ENCODE results near the gene LYPD5.

LYPD5 gene

DNA sequence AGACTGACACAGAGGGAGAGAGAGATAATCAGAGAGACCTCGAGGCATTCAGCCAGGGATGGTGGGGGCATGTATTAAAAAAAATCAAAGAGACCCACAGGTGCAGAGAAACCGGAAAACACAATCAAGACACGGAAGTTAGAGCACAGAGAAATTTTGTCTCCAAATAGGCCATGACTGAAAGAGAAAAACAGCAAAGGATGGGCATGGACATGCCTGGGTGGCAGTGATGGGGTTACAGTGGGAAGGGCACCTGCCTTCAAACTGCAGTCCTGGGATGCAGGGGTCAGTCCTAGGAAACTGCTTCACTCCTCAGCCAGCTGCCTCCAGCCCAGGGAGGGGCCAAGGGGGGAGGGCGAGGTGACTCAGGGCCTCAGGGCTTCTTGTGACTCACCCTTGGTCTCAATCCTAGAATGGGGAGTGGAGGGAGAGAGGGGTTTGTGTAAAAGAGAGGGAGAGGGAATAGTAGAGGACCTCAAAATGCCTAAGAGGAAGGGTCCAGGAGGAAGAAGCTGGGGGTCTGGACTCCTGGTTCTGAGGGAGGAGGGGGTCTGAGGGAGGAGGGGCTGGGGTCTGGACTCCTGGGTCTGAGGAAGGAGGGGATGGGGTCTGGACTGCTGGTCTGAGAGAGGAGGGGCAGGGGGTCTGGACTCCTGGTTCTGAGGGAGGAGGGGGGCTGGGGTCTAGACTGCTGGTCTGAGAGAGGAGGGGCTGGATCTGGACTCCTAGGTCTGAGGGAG is 17.8 kb downstream of the LYPD5 start:
- H2AFZ ChIP-seq (ENCODE audit: low read depth, low read length) = peak overlapping the region; percentile 88
- H3K4me2 ChIP-seq (ENCODE audit: insufficient read depth, low read length) = peak overlapping the region; percentile 65
- TF ChIP-seq, protein P1, sequence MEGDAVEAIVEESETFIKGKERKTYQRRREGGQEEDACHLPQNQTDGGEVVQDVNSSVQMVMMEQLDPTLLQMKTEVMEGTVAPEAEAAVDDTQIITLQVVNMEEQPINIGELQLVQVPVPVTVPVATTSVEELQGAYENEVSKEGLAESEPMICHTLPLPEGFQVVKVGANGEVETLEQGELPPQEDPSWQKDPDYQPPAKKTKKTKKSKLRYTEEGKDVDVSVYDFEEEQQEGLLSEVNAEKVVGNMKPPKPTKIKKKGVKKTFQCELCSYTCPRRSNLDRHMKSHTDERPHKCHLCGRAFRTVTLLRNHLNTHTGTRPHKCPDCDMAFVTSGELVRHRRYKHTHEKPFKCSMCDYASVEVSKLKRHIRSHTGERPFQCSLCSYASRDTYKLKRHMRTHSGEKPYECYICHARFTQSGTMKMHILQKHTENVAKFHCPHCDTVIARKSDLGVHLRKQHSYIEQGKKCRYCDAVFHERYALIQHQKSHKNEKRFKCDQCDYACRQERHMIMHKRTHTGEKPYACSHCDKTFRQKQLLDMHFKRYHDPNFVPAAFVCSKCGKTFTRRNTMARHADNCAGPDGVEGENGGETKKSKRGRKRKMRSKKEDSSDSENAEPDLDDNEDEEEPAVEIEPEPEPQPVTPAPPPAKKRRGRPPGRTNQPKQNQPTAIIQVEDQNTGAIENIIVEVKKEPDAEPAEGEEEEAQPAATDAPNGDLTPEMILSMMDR (IDR thresholded peaks at IDR 0.05; ENCODE audit: borderline replicate concordance, extremely low read depth, low read length, poor library complexity, severe bottlenecking) = no peak
- no peak for TF ChIP-seq EZH2 (IDR thresholded peaks at IDR 0.05; ENCODE audit: borderline replicate concordance, low read depth, low read length, severe bottlenecking)
- no peaks in the 10 kb centered on the region for H3K79me2 ChIP-seq (ENCODE audit: insufficient read depth, low read length)
- ATAC-seq (ENCODE audit: insufficient read depth, low read depth) = peak; percentile 76
- peak overlapping the region; percentile 54 for H3K9ac ChIP-seq (ENCODE audit: low read depth, low read length)
- peak overlapping the region in 1 of 2 experiments; percentile 39; a peak in 2 of 4 replicates for H3K4me3 ChIP-seq (ENCODE audit: low read depth in 1 of 2, low read length in 2 of 2)
- H4K20me1 ChIP-seq (ENCODE audit: insufficient read depth, low read length) = no peaks in the 10 kb centered on the region
- peaks cover 25% of the 10 kb centered on the region for H3K4me1 ChIP-seq (ENCODE audit: insufficient read depth, low read length)
- H3K27me3 ChIP-seq (ENCODE audit: insufficient read depth, low read length, poor library complexity) = no peaks in the 10 kb centered on the region
- peak; percentile 68 for DNase-seq
- H3K27ac ChIP-seq (ENCODE audit: low read length) = peak overlapping the region; percentile 92
- H3K36me3 ChIP-seq (ENCODE audit: insufficient read depth, low read length) = no peaks in the 10 kb centered on the region
- H3K9me3 ChIP-seq (ENCODE audit: insufficient read depth, low read length, severe bottlenecking) = no peaks in the 10 kb centered on the region

DNA sequence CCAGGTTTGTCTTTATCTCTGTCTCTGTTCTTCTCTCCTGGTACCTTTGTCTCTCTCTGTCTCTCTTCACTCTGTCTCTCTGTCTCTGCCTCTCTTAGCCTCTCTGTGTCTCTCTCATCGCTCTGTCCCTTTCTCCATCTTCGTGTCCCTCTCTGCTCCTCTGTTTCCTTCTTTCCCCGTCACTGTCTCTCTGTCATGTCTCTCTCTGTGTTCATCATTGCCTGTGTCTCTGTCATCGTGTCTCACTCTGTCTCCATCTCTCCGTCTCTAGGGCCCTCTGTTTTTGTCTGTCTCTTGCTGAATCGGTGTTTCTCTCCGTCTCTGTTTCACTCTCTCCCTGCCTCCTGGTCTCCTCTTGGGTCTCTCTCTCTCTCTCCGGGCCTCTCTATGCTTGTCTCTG is 18.6 kb downstream of the LYPD5 start:
- no peak for ATAC-seq (ENCODE audit: insufficient read depth, low read depth)
- Histone ChIP-seq H4K20me1 (ENCODE audit: insufficient read depth, low read length) (no peaks in the 10 kb centered on the region), H3K79me2 (ENCODE audit: insufficient read depth, low read length) (no peaks in the 10 kb centered on the region), H3K4me3 (ENCODE audit: low read depth in 1 of 2, low read length in 2 of 2) (no peak overlapping the region), H3K4me1 (ENCODE audit: insufficient read depth, low read length) (peaks cover 33% of the 10 kb centered on the region), H3K27me3 (ENCODE audit: insufficient read depth, low read length, poor library complexity) (no peaks in the 10 kb centered on the region), H2AFZ (ENCODE audit: low read depth, low read length) (peak overlapping the region; percentile 88), H3K9me3 (ENCODE audit: insufficient read depth, low read length, severe bottlenecking) (no peaks in the 10 kb centered on the region), H3K9ac (ENCODE audit: low read depth, low read length) (peak overlapping the region; percentile 54), H3K27ac (ENCODE audit: low read length) (peak overlapping the region; percentile 92), H3K4me2 (ENCODE audit: insufficient read depth, low read length) (peak overlapping the region; percentile 65), H3K36me3 (ENCODE audit: insufficient read depth, low read length) (no peaks in the 10 kb centered on the region)
- no peak for DNase-seq
- TF ChIP-seq EZH2 (IDR thresholded peaks at IDR 0.05; ENCODE audit: borderline replicate concordance, low read depth, low read length, severe bottlenecking) = no peak
- TF ChIP-seq, protein P1 (IDR thresholded peaks at IDR 0.05; ENCODE audit: borderline replicate concordance, extremely low read depth, low read length, poor library complexity, severe bottlenecking) = no peak

DNA sequence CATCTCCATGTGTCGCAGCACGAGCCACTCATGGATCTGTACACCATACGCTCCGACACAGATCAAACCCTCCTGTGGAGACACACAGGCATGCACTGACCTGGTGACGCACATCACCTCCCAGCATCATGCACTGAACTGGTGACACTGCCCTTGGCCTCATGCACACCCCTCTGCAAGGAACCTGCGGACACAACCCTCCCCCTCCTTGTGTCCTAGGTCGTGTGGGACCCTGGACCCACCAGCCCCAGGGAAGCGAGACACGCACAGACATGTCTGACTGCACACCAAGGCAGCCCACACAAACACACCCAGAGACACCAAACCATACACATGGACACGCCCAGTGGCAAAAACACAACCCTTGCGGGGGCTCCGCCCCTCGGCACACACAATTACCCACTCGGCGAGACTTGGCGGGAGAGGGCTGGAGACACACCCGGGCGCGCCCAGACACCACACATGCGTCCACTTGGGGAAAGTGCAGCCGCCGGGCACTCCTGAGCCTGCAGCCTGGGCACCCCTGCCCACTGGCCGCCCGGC is 19.5 kb downstream of the LYPD5 start:
- no peaks in the 10 kb centered on the region for H4K20me1 ChIP-seq (ENCODE audit: insufficient read depth, low read length)
- H3K36me3 ChIP-seq (ENCODE audit: insufficient read depth, low read length) = no peaks in the 10 kb centered on the region
- no peak overlapping the region for H3K9ac ChIP-seq (ENCODE audit: low read depth, low read length)
- H3K9me3 ChIP-seq (ENCODE audit: insufficient read depth, low read length, severe bottlenecking) = no peaks in the 10 kb centered on the region
- no peak overlapping the region for H3K4me2 ChIP-seq (ENCODE audit: insufficient read depth, low read length)
- no peak overlapping the region for H3K4me3 ChIP-seq (ENCODE audit: low read depth in 1 of 2, low read length in 2 of 2)
- DNase-seq (no peak), ATAC-seq (ENCODE audit: insufficient read depth, low read depth) (no peak)
- no peaks in the 10 kb centered on the region for H3K79me2 ChIP-seq (ENCODE audit: insufficient read depth, low read length)
- H3K4me1 ChIP-seq (ENCODE audit: insufficient read depth, low read length) = peaks cover 42% of the 10 kb centered on the region
- TF ChIP-seq, protein P1 (IDR thresholded peaks at IDR 0.05; ENCODE audit: borderline replicate concordance, extremely low read depth, low read length, poor library complexity, severe bottlenecking) = no peak
- TF ChIP-seq EZH2 (IDR thresholded peaks at IDR 0.05; ENCODE audit: borderline replicate concordance, low read depth, low read length, severe bottlenecking) = no peak
- no peak overlapping the region for H3K27ac ChIP-seq (ENCODE audit: low read length)
- no peak overlapping the region for H2AFZ ChIP-seq (ENCODE audit: low read depth, low read length)
- H3K27me3 ChIP-seq (ENCODE audit: insufficient read depth, low read length, poor library complexity) = no peaks in the 10 kb centered on the region

All from DND-41 (cell line).